SH-SY5Y (cell line): Measurements from ENCODE around the gene SLC52A3.

Source experiments
- GATA2 ChIP-seq: IDR thresholded peaks from 2 replicates; pipeline ENCODE4 v1.6.1; 2011; ENCODE audit warnings: mild to moderate bottlenecking, low read depth, low read length
- GATA3 ChIP-seq: IDR thresholded peaks from 2 replicates; pipeline ENCODE4 v1.6.1; 2011; ENCODE audit warnings: low read depth, mild to moderate bottlenecking, low read length, moderate library complexity

The SLC52A3 gene

DNA sequence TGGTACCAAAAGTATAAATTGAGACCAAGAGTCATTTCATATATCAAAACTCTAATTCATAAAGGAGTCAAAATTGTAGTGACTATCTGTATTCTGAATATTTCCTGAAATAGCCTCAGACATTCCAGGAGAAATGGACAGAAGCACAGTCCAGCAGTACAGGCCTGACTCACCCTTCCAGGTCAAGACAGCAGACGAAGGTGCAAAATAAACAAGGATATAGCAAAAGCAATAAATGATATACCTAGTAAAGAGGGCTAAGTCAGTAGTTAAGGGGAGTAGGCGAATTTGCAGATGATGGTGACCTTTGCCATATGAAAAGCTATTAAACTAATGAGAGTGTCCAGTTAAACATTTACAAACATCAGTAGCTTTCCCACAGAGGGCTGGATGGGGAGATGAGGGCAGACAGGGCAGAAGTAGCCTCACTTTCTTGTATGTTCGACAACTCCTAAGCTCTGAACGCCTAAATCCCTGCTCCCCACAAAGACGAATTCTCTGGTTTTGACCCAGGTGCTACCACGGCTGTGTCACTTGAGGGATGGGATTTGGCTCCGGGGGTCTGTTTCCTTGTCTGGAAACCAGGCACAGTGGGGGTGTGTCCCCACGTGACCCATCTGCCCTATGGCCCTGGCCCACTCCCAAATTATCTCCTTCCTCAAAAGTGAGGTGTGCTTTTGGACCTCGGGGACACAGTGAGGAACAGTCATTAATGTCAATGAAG, 3.6 kb upstream of the SLC52A3 start:
- TF ChIP-seq GATA3 (no peak), GATA2 (no peak)

- TF ChIP-seq GATA2: no peak
- no peak for TF ChIP-seq GATA3
Measured at GRCh38 chr20:770691-771090, 2.4 kb upstream of the SLC52A3 start.

DNA sequence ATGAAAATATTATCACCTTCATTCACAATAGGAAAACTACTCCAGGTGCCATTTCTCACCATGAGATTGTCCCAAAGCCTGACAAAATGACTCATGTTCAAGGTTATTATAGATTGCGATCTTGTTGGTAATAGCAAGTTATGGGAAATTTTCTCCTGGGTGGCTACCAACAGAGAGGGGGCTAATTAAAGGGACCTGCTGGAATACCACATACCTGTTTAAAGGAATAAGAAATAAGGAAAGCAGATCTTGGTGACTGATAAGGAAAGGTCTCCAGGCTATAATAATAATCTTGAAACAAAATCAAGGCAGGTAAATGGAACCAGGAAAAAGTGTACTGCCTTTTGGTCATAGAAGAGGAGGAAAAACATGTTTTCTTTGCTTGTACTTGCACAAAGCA, 1.4 kb downstream of the SLC52A3 start:
- TF ChIP-seq GATA2 (no peak; the same call in 1 of the 2 replicates), GATA3 (no peak)

GRCh38 chr20:764255-764654, 4.0 kb downstream of the SLC52A3 start:
- TF ChIP-seq GATA3 (no peak), GATA2 (no peak)

DNA sequence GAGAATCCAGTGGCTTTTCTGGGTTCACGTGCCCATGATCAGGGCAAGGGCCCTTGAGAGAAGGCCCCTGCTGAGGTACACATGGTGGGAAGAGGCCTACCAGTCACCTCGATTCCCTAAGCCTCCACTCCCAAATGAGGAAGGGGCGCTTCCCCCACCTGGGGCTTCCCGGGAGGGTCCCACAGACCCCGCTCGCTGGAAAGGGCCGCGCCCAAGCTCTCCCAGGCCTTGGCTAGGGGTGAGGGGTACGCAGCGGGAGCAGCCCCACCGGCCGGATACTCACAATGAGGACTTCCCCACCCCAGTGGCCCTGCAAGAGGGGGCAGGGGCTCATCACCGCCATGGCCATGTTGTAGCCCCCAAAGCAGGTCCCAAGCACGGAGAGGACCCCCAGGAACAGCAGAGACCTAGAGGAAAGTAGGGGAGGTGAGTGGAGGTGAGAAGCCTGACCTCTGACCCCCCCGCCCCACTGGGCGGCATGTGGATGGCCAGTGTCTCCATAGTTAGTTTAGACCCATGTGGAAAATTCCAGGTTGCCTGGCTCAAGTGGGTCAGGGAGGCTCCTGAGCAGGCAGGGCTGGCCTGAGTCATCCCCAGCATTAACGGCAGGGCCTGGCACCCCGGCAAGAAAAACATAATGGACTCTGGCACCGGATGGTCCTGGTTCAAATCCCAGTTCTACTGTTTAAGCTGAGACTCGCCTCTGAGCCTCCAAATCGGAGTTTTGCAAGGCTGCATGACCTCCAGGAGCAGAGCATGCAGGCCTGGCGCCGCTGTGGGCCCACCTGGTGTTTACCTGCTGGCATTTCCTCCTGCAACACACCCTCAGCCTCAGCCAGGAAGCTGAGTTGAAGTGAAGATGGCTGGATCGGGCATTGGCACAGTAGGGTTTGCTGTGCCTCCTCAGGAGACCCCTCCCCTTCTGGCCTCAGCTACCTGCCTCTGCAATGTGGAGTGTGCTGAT, 6.6 kb downstream of the SLC52A3 start:
- no peak for TF ChIP-seq GATA3
- TF ChIP-seq GATA2: no peak

DNA sequence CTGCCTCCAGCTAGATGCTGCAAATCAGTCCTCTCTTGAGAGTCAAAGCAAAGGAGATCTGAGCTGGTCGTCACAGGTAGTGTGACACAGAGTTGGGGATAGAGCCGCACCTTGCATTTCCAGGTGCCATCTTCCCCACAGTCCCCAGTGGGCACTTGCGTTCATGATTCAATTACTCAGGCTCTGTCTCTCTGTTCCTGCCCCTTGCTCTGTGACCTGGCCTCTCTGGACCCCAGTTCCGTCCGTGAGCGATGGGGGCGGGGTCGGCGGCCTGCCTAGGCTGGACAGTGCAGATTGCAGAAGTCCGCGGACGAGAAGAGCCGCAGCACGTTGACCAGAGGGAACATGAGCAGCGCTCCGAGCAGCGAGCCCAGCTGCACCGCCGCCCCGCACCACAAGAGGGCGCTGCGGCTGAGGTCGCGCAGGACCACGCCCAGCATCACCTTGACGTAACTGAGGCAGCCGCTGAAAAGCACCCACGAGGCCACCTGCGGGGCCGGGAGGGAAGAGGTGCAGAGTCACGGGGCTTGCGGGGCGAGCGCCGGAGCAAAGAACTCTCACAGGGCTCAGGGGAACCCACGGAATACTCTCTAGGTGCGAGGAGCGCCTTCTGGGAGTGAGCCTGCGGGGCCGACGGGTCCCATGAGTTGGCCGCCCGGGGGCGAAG, 7.4 kb downstream of the SLC52A3 start:
- TF ChIP-seq GATA3 (no peak), GATA2 (no peak)

DNA sequence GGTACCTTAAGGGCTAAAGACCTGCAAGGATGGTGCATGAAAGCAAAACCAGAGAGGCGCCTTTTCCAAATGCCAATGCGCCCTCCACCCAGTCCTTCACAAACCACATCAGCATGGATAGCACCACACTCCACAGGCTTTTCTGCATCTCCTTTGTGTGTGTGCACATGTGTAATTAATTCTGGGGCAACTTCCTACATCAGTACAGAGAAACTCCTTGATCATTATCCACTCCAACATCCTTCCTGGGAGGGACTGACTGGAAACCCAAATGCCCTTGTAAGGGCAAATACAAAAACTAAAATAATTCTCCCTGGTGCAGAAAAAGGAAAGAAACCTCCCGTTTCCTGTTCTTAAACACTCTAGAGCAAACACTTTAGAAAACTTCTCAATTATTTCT, 10.8 kb downstream of the SLC52A3 start:
- TF ChIP-seq GATA3 (no peak), GATA2 (no peak)

- TF ChIP-seq GATA3 (no peak), GATA2 (no peak)
Measured at GRCh38 chr20:755941-756340, 12.4 kb downstream of the SLC52A3 start.

DNA sequence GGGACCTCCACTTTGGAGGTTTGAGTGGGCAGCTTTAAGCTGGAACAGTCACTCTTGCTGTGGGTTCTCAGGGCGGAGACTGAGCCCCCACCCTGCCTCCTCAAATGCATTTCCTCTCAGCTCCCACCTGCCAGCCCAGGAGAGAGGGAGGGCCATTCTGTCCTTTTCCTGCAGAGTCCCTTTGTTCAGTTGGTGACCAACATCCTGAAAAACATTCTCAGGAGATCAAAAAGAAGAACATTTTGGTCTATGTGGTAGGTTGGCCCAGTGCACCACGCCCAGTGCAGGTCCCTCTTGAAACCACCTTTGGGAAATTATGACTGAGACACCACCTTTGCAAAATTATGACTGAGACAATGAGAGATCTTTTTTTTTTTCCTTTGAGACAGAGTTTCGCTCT, 13.4 kb downstream of the SLC52A3 start:
- TF ChIP-seq GATA3 (no peak), GATA2 (no peak)

- TF ChIP-seq GATA2 (no peak), GATA3 (no peak)
Measured at GRCh38 chr20:753897-754635, 14.2 kb downstream of the SLC52A3 start.

GRCh38 chr20:753136-753535, 15.2 kb downstream of the SLC52A3 start:
- TF ChIP-seq GATA2 (no peak), GATA3 (no peak)

DNA sequence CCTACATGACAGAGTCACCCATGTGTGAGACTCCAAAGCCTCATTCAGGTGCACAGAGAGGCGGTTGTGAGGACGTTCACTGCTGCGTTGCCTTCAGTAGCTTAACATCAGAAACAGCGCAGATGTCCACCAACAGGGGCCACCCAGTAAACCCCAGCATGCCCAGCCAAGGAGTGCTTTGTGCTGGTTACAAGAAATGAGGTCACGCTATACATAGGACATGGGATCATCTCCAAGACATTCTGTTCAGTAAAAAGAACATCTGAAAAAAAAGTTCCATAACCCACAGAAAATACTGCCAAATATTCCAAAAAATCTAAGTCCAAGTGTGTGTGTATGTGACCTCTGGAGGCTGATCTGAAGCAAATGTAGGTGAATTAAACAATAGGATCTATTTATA, 16.0 kb downstream of the SLC52A3 start:
- TF ChIP-seq GATA2 (no peak), GATA3 (no peak)

GRCh38 chr20:751761-752160, 16.5 kb downstream of the SLC52A3 start:
- TF ChIP-seq GATA2 (no peak), GATA3 (no peak)

DNA sequence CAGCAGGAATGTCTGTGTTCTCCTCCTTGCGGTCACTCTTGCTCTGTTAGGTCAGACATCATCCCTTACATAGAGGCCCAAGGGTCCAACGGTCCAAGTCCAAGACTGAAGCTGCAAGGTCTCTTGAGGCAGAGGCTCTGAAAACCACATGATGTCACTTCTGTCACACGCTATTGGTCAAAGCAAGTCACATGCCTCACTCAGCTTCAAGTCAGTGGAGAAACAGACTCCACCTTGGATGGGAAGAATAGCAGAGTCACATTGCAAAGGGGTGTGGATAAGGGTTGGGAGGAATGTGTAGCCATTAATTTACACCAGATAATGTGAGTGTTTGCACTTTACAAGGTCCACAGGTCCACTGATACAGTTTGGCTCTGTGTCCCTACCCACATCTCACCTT, 17.5 kb downstream of the SLC52A3 start:
- TF ChIP-seq GATA2 (no peak), GATA3 (no peak)
